ENCODE data around the gene LSAMP.

DNA sequence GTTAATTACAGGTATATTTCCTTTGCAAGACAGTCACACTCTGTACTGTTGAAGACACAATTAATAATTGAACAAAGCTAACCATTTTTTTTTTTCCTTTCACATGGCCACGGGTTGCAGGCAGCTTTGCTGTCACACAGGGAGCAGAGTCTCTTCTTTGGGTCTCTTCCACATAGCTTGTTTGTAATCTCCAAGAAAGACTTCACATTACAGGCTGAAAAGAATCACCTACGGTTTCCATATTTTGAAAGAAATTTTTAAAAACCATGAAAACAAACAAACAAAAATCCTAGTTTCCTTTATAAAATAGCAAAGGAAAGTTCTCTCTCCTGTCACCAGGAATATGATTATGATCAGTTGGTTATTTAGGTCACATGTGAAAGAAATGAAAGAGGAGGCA, 429.4 kb downstream of the LSAMP start:
- TF ChIP-seq POLR2AphosphoS5 (IDR thresholded peaks at IDR 0.05; ENCODE audit: insufficient read depth in 1 of 2, low read depth in 1 of 2) = no peak
- TF ChIP-seq, protein P1, sequence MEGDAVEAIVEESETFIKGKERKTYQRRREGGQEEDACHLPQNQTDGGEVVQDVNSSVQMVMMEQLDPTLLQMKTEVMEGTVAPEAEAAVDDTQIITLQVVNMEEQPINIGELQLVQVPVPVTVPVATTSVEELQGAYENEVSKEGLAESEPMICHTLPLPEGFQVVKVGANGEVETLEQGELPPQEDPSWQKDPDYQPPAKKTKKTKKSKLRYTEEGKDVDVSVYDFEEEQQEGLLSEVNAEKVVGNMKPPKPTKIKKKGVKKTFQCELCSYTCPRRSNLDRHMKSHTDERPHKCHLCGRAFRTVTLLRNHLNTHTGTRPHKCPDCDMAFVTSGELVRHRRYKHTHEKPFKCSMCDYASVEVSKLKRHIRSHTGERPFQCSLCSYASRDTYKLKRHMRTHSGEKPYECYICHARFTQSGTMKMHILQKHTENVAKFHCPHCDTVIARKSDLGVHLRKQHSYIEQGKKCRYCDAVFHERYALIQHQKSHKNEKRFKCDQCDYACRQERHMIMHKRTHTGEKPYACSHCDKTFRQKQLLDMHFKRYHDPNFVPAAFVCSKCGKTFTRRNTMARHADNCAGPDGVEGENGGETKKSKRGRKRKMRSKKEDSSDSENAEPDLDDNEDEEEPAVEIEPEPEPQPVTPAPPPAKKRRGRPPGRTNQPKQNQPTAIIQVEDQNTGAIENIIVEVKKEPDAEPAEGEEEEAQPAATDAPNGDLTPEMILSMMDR (IDR thresholded peaks at IDR 0.05) = no peak
